Astrocyte (in vitro differentiated cells and primary cell): Measurements from ENCODE around the gene MYB.

Experiments
- CTCF ChIP-seq: IDR thresholded peaks from 2 replicates; pipeline ENCODE4 v1.5.1; 2011; ENCODE audit warnings: low read depth, mild to moderate bottlenecking, inconsistent platforms, low read length, moderate library complexity; ENCODE audit not compliant: insufficient read depth
- EZH2 ChIP-seq: IDR thresholded peaks from 2 replicates; pipeline ENCODE4 v1.6.1; 2012; ENCODE audit warnings: mild to moderate bottlenecking, low read length, inconsistent platforms; ENCODE audit not compliant: insufficient read depth

DNA sequence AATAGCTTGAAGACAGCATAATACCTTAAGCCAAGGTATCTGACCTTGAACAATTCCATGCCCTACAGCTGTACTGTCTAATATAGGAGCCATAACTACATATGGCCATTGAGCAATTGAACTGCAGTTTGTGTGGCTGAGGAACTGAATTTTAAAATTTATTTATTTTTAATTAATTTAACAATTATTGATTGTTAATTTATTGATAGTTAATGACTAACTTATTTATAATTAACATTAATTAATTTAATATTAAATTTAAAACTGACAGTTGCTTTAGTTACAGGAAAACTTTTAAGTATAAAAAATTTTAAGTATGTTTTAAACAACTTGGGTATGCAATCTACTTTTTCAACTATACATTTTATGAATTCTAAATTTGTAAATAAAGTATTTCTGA lies 12.3 kb upstream of the MYB start:
- TF ChIP-seq CTCF (no peak), EZH2 (no peak)
